WTC11 (cell line): Measurements from ENCODE around the gene GAST. TPM values are rescaled to one million over a fixed set of nuclear protein-coding genes. Genes with fewer than 3 reads are reported as not detected.

Source experiments
- ATAC-seq: fragments of 200-7000 bp; cut with Tn5 transposase; 2 replicates; pipeline ENCODE4 v1.10.0; 2021; ENCODE audit warnings: mild to moderate bottlenecking, moderate library complexity
- CTCF ChIA-PET: fragments of 300-600 bp; sonication (Branson Sonifier 250); formaldehyde crosslinking; loops from one replicate; lab custom pipeline; 2021; ENCODE audit warnings: antibody characterized with exemption; lab: Charles Lee
- POLR2A ChIA-PET: fragments of 350-600 bp; sonication (Branson Sonifier 250); formaldehyde crosslinking; loops from one replicate; lab custom pipeline; 2021; ENCODE audit warnings: antibody characterized with exemption; lab: Charles Lee
- DNase-seq: peaks from one replicate; pipeline ENCODE4 v3.0.0; 2021; ENCODE audit warnings: low spot score
- H3K27ac Mint-ChIP-seq: 2 replicates; pipeline ENCODE4 v1.8.0; 2021; ENCODE audit warnings: mixed read lengths
- H3K27me3 Mint-ChIP-seq: 2 replicates; pipeline ENCODE4 v1.8.0; 2021; ENCODE audit warnings: low read depth, mild to moderate bottlenecking, moderate library complexity, mixed read lengths
- H3K36me3 Mint-ChIP-seq: 2 replicates; pipeline ENCODE4 v1.8.0; 2021; ENCODE audit warnings: mixed read lengths
- H3K4me1 Mint-ChIP-seq: 2 replicates; pipeline ENCODE4 v1.8.0; 2022; ENCODE audit warnings: mixed read lengths
- H3K4me3 Mint-ChIP-seq: 2 replicates; pipeline ENCODE4 v1.8.0; 2021; ENCODE audit warnings: mild to moderate bottlenecking, moderate library complexity, mixed read lengths
- H3K9me3 Mint-ChIP-seq: 2 replicates; pipeline ENCODE4 v1.8.0; 2021; ENCODE audit warnings: mixed read lengths
- CREM ChIP-seq: sonication (generic); formaldehyde crosslinking; IDR thresholded peaks from 2 replicates; pipeline ENCODE4 v1.8.1; 2022; ENCODE audit warnings: mild to moderate bottlenecking, missing genetic modification reagents, moderate library complexity
- CTCF ChIP-seq: fragments of 200-600 bp; IDR thresholded peaks from 2 replicates; pipeline ENCODE4 v1.8.0; 2022; ENCODE audit warnings: antibody characterized with exemption
- E2F4 ChIP-seq: sonication (generic); formaldehyde crosslinking; IDR thresholded peaks from 2 replicates; pipeline ENCODE4 v1.8.1; 2022; ENCODE audit warnings: low read depth, mild to moderate bottlenecking, moderate library complexity, missing genetic modification reagents, borderline replicate concordance
- EMX1 ChIP-seq: fragments of 250-450 bp; sonication (Bioruptor Pico); IDR thresholded peaks from 2 replicates; pipeline ENCODE4 v1.8.0; 2021; ENCODE audit warnings: mild to moderate bottlenecking
- ERG ChIP-seq: fragments of 250-450 bp; sonication (Bioruptor Pico); IDR thresholded peaks from 2 replicates; pipeline ENCODE4 v1.8.0; 2021; ENCODE audit warnings: mild to moderate bottlenecking
- FOXJ3 ChIP-seq: sonication (generic); formaldehyde crosslinking; IDR thresholded peaks from 2 replicates; pipeline ENCODE4 v1.9.0; 2021; ENCODE audit warnings: missing genetic modification reagents, mild to moderate bottlenecking, borderline replicate concordance
- GTF2I ChIP-seq: fragments of 250-450 bp; sonication (Bioruptor Pico); conservative IDR thresholded peaks from 2 replicates; pipeline ENCODE4 v1.4.0; 2021; ENCODE audit warnings: mild to moderate bottlenecking
- IRF2 ChIP-seq: sonication (generic); formaldehyde crosslinking; IDR thresholded peaks from 2 replicates; pipeline ENCODE4 v1.8.0; 2022; ENCODE audit warnings: low read depth, missing genetic modification reagents, borderline replicate concordance
- KAT7 ChIP-seq: sonication (generic); formaldehyde crosslinking; IDR thresholded peaks from 2 replicates; pipeline ENCODE4 v1.8.1; 2023; ENCODE audit warnings: missing genetic modification reagents, mild to moderate bottlenecking, borderline replicate concordance
- MAX ChIP-seq: sonication (generic); formaldehyde crosslinking; IDR thresholded peaks from 2 replicates; pipeline ENCODE4 v1.8.0; 2022; ENCODE audit warnings: mild to moderate bottlenecking, missing genetic modification reagents
- MLX ChIP-seq: sonication (generic); formaldehyde crosslinking; IDR thresholded peaks from 2 replicates; pipeline ENCODE4 v1.8.1; 2023; ENCODE audit warnings: mild to moderate bottlenecking, missing genetic modification reagents, moderate library complexity
- NFATC4 ChIP-seq: fragments of 250-450 bp; sonication (Bioruptor Pico); IDR thresholded peaks from 2 replicates; pipeline ENCODE4 v1.9.0; 2021; ENCODE audit warnings: mild to moderate bottlenecking
- NR2C2 ChIP-seq: sonication (generic); formaldehyde crosslinking; IDR thresholded peaks from 2 replicates; pipeline ENCODE4 v1.8.0; 2022; ENCODE audit warnings: mild to moderate bottlenecking, missing genetic modification reagents
- OVOL2 ChIP-seq: fragments of 250-450 bp; sonication (Bioruptor Pico); IDR thresholded peaks from 2 replicates; pipeline ENCODE4 v1.9.0; 2021; ENCODE audit warnings: mild to moderate bottlenecking, borderline replicate concordance
- PREB ChIP-seq: sonication (generic); formaldehyde crosslinking; IDR thresholded peaks from 2 replicates; pipeline ENCODE4 v1.8.1; 2022; ENCODE audit warnings: mild to moderate bottlenecking, missing genetic modification reagents, moderate library complexity, borderline replicate concordance
- SOX15 ChIP-seq: fragments of 250-450 bp; sonication (Bioruptor Pico); IDR thresholded peaks from 2 replicates; pipeline ENCODE4 v1.9.0; 2021; ENCODE audit warnings: mild to moderate bottlenecking
- SP1 ChIP-seq: sonication (generic); formaldehyde crosslinking; conservative IDR thresholded peaks from 2 replicates; pipeline ENCODE4 v1.8.1; 2022; ENCODE audit warnings: missing genetic modification reagents
- TP53 ChIP-seq: sonication (generic); formaldehyde crosslinking; IDR thresholded peaks from 2 replicates; pipeline ENCODE4 v1.8.1; 2023; ENCODE audit warnings: mild to moderate bottlenecking, missing genetic modification reagents
- USF1 ChIP-seq: sonication (generic); formaldehyde crosslinking; IDR thresholded peaks from 2 replicates; pipeline ENCODE4 v1.8.0; 2022; ENCODE audit warnings: mild to moderate bottlenecking, missing genetic modification reagents
- ZBTB21 ChIP-seq: sonication (generic); formaldehyde crosslinking; IDR thresholded peaks from 2 replicates; pipeline ENCODE4 v1.8.1; 2023; ENCODE audit warnings: mild to moderate bottlenecking, missing genetic modification reagents, borderline replicate concordance
- ZNF138 ChIP-seq: sonication (generic); formaldehyde crosslinking; conservative IDR thresholded peaks from 2 replicates; pipeline ENCODE4 v1.8.1; 2022; ENCODE audit warnings: mild to moderate bottlenecking, moderate library complexity, missing genetic modification reagents
- ZNF263 ChIP-seq: sonication (generic); formaldehyde crosslinking; IDR thresholded peaks from 2 replicates; pipeline ENCODE4 v1.8.1; 2022; ENCODE audit warnings: low read depth, mild to moderate bottlenecking, moderate library complexity, missing genetic modification reagents
- ZNF425 ChIP-seq: fragments of 250-450 bp; sonication (Bioruptor Pico); conservative IDR thresholded peaks from 2 replicates; pipeline ENCODE4 v1.9.0; 2021; ENCODE audit warnings: mild to moderate bottlenecking
- total RNA-seq: library from RNA; stranded (reverse); gene quantifications from 3 replicates; pipeline ENCODE4 v1.2.3, GENCODE V29; 2021

The GAST gene
- total RNA-seq, 1 experiment from 2014 or later, result not detected

- 0 out of 2 replicates have a peak, but pooled peaks have one; percentile 40 for TF ChIP-seq TP53 (CRISPR knock-in tag)
- TF ChIP-seq CREM (CRISPR knock-in tag), result 0 out of 2 replicates have a peak, but pooled peaks have one; percentile 41
- TF ChIP-seq KAT7 (CRISPR knock-in tag), result no peak
- no peak for TF ChIP-seq ZNF263 (CRISPR knock-in tag)
- no peak for TF ChIP-seq GTF2I (CRISPR knock-in tag)
- TF ChIP-seq EMX1, result no peak
- no peak for TF ChIP-seq MLX
- TF ChIP-seq OVOL2 (CRISPR knock-in tag), result no peak
- no peak for TF ChIP-seq NFATC4 (CRISPR knock-in tag)
- no peak for TF ChIP-seq SOX15 (CRISPR knock-in tag)
- TF ChIP-seq IRF2 (CRISPR knock-in tag), result no peak
- 0 out of 2 replicates have a peak, but pooled peaks have one; percentile 20 for TF ChIP-seq E2F4 (CRISPR knock-in tag)
- no peak for TF ChIP-seq PREB (CRISPR knock-in tag)
- no peak for TF ChIP-seq ZNF425
- 0 out of 2 replicates have a peak, but pooled peaks have one; percentile 15 for TF ChIP-seq ZNF138 (CRISPR knock-in tag)
- no peak; the same call in 1 of the 2 replicates for TF ChIP-seq ERG (CRISPR knock-in tag)
Observed at GRCh38 chr17:41734139-41734948, 22.2 kb downstream of the GAST start, which contains the start of gene HAP1 (continued).

- DNase-seq (peak; percentile 65), ATAC-seq (peak; percentile 11)
- H3K27ac Mint-ChIP-seq, result no peak overlapping the region
- ChIA-PET CTCF (interaction anchor here (0.9 to 3.9 kb wide), 4 partner anchors 50 to 487 kb away, joined by 3 to 37 read pairs (median 6); partner anchors contain the start of gene JUP), POLR2A (interaction anchor here (0.9 to 3.4 kb wide), 2 partner anchors 51 to 78 kb away, joined by 5 to 15 read pairs; partner anchors contain the start of genes FKBP10 and JUP)
- H3K4me3 Mint-ChIP-seq, result peak overlapping the region; percentile 75
- H3K27me3 Mint-ChIP-seq, result peaks cover 76% of the 10 kb centered on the region
- H3K36me3 Mint-ChIP-seq, result no peaks in the 10 kb centered on the region
- peaks cover 25% of the 10 kb centered on the region for H3K4me1 Mint-ChIP-seq
- no peaks in the 10 kb centered on the region for H3K9me3 Mint-ChIP-seq
- no peak for TF ChIP-seq CTCF
- TF ChIP-seq EMX1, result no peak
- no peak for TF ChIP-seq NR2C2 (CRISPR knock-in tag)
- no peak for TF ChIP-seq FOXJ3 (CRISPR knock-in tag)
- 0 out of 2 replicates have a peak, but pooled peaks have one; percentile 22 for TF ChIP-seq GTF2I (CRISPR knock-in tag)
- peak; percentile 64 for TF ChIP-seq MAX (CRISPR knock-in tag)
- TF ChIP-seq SP1, result no peak
- TF ChIP-seq USF1 (CRISPR knock-in tag), result 0 out of 2 replicates have a peak, but pooled peaks have one; percentile 6
- TF ChIP-seq ZBTB21, result peak; percentile 23; the same call in 1 of the 2 replicates
Observed at GRCh38 chr17:41734949-41735313, 22.8 kb downstream of the GAST start.
